Fibroblast of villous mesenchyme (primary cell): ENCODE data around the gene HRH2. TPM values are rescaled to one million over a fixed set of nuclear protein-coding genes. Genes with fewer than 3 reads are reported as not detected.
"Not testable (repeated sequence)": the region's sequence is repeated elsewhere in the genome, so short reads cannot be mapped to it uniquely, and the experiment has no call there.

Experiments used
- DNase-seq: peaks from one replicate; pipeline ENCODE4 v3.0.0-alpha.2; 2010; ENCODE audit warnings: low read depth
- H3K4me3 ChIP-seq: 2 replicates; pipeline ENCODE4 v1.5.1; 2011; ENCODE audit warnings: low read depth, mild to moderate bottlenecking, low read length
- total RNA-seq: library from RNA; depleted of rRNA; stranded (reverse); fragments of >200 nt; gene quantifications from 2 replicates; pipeline ENCODE4 v1.2.3, GENCODE V29; 2012
- TF ChIP-seq, protein P1 (sequence below): IDR thresholded peaks from 2 replicates; pipeline ENCODE4 v1.5.1; 2012; ENCODE audit warnings: low read depth, mild to moderate bottlenecking, low read length; ENCODE audit not compliant: insufficient read depth

The HRH2 gene
- total RNA-seq, 1 donor = not detected

DNA sequence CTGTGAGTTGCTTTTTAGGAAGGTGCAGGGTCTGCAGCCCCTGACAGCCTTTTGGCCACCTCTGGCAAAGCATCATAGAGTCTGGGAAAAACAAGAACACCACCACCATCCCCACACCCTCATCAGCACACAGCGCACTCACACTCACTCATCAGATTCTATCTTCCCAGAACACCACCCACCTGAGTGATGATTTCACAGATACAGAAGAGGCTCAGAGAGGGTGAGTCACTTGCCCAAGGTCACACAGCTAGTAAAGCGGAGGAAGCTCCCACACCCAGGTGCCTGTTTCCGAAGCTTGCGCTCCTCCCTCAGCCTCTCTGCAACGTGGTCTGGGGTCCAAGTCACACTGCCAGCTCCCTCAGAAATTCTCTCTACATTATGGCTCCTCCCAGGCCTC is 41.8 kb upstream of the HRH2 start:
- no peak overlapping the region for H3K4me3 ChIP-seq
- TF ChIP-seq, protein P1, sequence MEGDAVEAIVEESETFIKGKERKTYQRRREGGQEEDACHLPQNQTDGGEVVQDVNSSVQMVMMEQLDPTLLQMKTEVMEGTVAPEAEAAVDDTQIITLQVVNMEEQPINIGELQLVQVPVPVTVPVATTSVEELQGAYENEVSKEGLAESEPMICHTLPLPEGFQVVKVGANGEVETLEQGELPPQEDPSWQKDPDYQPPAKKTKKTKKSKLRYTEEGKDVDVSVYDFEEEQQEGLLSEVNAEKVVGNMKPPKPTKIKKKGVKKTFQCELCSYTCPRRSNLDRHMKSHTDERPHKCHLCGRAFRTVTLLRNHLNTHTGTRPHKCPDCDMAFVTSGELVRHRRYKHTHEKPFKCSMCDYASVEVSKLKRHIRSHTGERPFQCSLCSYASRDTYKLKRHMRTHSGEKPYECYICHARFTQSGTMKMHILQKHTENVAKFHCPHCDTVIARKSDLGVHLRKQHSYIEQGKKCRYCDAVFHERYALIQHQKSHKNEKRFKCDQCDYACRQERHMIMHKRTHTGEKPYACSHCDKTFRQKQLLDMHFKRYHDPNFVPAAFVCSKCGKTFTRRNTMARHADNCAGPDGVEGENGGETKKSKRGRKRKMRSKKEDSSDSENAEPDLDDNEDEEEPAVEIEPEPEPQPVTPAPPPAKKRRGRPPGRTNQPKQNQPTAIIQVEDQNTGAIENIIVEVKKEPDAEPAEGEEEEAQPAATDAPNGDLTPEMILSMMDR = no peak
- DNase-seq = no peak

DNA sequence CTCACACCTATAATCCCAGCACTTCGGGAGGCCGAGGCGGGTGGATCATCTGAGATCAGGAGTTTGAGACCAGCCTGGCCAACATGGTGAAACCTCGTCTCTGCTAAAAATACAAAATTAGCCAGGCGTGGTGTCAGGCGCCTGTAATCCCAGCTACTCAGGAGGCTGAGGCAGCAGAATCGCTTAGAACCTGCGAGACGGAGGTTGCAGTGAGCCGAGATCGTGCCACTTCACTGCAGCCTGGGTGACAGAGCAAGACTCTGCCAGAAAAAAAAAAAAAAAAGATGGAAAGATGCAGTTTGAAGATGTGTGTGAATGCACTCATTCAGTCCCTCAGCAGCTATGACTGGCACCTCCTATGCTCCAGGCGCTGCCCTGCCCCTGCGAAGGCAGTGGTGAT is 41.3 kb upstream of the HRH2 start:
- not testable (repeated sequence) for H3K4me3 ChIP-seq, DNase-seq

DNA sequence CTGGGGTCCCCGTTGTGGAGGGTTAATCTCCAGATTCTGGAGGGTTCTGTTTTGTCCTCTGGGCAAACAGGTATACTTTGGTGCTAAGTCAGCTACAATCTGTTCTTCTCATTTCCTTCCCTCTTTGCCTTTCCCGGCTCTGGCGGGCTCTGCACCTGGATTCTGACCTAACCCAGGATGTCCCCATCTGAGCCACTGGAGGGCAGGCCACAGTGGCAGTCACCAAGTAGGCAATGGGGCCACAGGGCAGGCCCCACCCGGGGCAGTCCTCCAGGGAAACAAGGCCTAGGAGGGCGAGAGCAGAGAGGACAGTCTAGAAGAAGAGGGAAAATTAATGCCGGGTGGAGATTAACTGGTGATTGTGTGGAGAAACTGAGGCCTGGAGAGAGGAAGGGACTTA is 40.4 kb upstream of the HRH2 start:
- TF ChIP-seq, protein P1 = no peak
- DNase-seq = no peak
- no peak overlapping the region for H3K4me3 ChIP-seq

DNA sequence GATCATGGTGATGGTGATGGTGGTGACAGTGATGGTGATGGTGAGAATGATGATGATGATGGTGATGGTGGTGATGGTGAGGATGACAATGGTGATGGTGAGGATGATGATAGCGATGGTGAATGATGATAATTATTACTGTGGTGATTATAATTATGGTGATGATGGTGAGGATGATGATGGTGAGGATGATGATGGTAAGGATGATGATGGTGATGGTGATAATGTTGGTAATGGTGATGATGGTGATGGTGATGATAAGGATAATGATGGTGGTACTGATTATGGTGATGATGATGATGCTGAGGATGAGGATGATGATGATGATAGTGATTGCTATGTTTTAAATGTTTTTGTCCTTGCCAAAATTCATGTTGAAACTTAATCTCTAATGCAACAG is 37.3 kb upstream of the HRH2 start:
- DNase-seq = no peak
- H3K4me3 ChIP-seq = no peak overlapping the region
- TF ChIP-seq, protein P1 = no peak

DNA sequence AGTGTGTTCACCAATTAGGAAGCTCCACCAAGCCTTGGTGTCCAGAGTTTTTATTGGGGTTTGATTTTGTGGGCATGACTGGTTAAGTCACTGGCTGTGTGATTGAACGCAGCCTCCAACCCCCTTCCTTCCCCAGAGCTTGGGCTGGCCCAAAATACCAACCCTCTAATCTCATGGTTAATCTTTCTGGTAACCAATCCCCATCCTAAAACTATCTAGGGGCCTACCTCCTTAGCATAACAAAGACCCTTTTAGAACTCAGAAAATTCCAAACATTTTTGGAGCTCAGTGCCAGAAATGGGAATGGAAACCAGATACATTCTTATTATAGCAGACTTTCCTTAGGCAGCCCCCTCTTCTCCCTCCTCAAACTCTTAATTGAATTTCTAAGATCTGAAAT is 35.9 kb upstream of the HRH2 start:
- no peak overlapping the region for H3K4me3 ChIP-seq
- TF ChIP-seq, protein P1 = no peak

DNA sequence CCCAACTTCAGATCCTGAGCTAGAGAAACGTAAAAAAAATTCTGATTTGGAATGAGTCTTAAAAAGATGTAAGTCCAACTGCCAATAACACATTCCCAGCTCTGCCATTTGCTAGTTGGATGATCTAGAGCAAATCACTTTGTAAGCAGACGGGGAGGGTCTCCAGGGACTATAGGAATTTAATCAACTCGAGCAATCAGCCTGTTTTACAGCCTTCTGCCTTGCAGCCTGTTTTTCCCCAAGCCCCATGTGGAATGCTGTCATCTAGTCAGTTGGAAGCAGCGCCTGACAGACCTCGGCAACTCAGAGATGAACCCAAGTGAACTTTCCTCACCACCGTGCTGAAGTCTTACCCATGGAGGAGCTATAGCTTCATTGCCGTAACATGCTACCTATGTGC is 34.8 kb upstream of the HRH2 start:
- no peak overlapping the region for H3K4me3 ChIP-seq
- TF ChIP-seq, protein P1 = no peak
- DNase-seq = no peak

More for the DNA sequence above, 35.9 kb upstream of the HRH2 start:
- DNase-seq = no peak

DNA sequence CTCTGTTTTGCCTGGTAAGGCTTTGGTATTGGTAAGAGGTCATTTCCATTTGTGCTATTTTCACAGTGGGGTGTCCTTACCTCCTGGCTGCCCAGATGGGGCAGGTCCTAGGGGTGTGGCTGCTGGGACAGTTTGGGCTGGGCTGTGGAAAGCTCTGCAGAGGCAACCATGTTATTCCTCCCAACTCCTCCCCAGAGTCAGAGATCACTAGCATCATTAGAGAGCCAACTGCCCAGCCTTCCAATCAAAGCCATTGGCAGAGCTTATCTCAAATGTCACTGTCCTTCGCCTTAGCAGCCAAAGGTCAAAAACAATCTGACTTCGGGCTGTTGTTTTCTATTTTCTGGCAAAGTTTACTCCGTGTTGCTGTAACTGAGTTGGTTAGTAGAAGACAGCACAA is 33.6 kb upstream of the HRH2 start:
- DNase-seq = no peak
- no peak overlapping the region for H3K4me3 ChIP-seq
- TF ChIP-seq, protein P1 = no peak
